Activated T-helper 1 cell treated with Interleukin-2 at 50 U/mL for 16 hours (primary cell): ENCODE results near the gene LRRC8C.
A peak's percentile ranks its signal among the peaks of the same experiment; 100 is the strongest.
"Not testable (repeated sequence)": the region's sequence is repeated elsewhere in the genome, so short reads cannot be mapped to it uniquely, and the experiment has no call there.

Experiments
- DNase-seq: peaks from one replicate; pipeline ENCODE4 v3.0.0-alpha.2; 2020; ENCODE audit warnings: low read depth

The LRRC8C gene

GRCh38 chr1:89632657-89633247 is at the start of gene LRRC8C:
LRRC8C (plus strand) TSS chr1:89633120; CDS start chr1:89686474, 53,354 bp downstream.
- peak; percentile 82 for DNase-seq

- DNase-seq: no peak
Measured at GRCh38 chr1:89584211-89584610, 48.7 kb upstream of the LRRC8C start.

GRCh38 chr1:89584781-89585180 is 48.1 kb upstream of the LRRC8C start:
- DNase-seq: no peak

- DNase-seq: no peak
Measured at GRCh38 chr1:89587729-89588161, 45.2 kb upstream of the LRRC8C start.

GRCh38 chr1:89588480-89588879 is 44.4 kb upstream of the LRRC8C start:
- no peak for DNase-seq

- DNase-seq: no peak
Measured at GRCh38 chr1:89589515-89589914, 43.4 kb upstream of the LRRC8C start.

- DNase-seq: no peak
Measured at GRCh38 chr1:89590341-89591080, 42.4 kb upstream of the LRRC8C start.

- DNase-seq: not testable (repeated sequence)
Measured at GRCh38 chr1:89592861-89593302, 40.0 kb upstream of the LRRC8C start.

GRCh38 chr1:89594096-89594740 is 38.7 kb upstream of the LRRC8C start:
- DNase-seq: no peak

GRCh38 chr1:89596698-89597097 is 36.2 kb upstream of the LRRC8C start:
- DNase-seq: no peak

GRCh38 chr1:89598450-89599331 is 34.2 kb upstream of the LRRC8C start:
- no peak for DNase-seq

- no peak for DNase-seq
Measured at GRCh38 chr1:89599332-89599630, 33.6 kb upstream of the LRRC8C start.

- DNase-seq: no peak
Measured at GRCh38 chr1:89600451-89601224, 32.3 kb upstream of the LRRC8C start.

- DNase-seq: no peak
Measured at GRCh38 chr1:89602871-89603404, 30.0 kb upstream of the LRRC8C start.

- no peak for DNase-seq
Measured at GRCh38 chr1:89603651-89604413, 29.1 kb upstream of the LRRC8C start.

GRCh38 chr1:89604414-89604735 is 28.5 kb upstream of the LRRC8C start:
- no peak for DNase-seq

- no peak for DNase-seq
Measured at GRCh38 chr1:89605692-89606091, 27.2 kb upstream of the LRRC8C start.

GRCh38 chr1:89606227-89606980 is 26.5 kb upstream of the LRRC8C start:
- no peak for DNase-seq

- DNase-seq: peak; percentile 39
Measured at GRCh38 chr1:89607156-89607555, 25.8 kb upstream of the LRRC8C start.
